GM21528 (cell line): ENCODE data around the gene SERAC1.
"Not testable (repeated sequence)": the region's sequence is repeated elsewhere in the genome, so short reads cannot be mapped to it uniquely, and the experiment has no call there.

ENCODE experiments used
- ATAC-seq: cut with Tn5 transposase; IDR thresholded peaks from one replicate; pipeline ENCODE4 v1.9.1; 2021; ENCODE audit warnings: mild to moderate bottlenecking, moderate library complexity; ENCODE audit not compliant: unreplicated experiment, low FRiP score

Gene SERAC1

GRCh38 chr6:158168040-158168289 lies at the start of gene SERAC1:
SERAC1 (minus strand) TSS chr6:158168262; CDS start chr6:158158363, 9,899 bp downstream.
- ATAC-seq = no peak

GRCh38 chr6:158213925-158214674 lies 46.0 kb upstream of the SERAC1 start:
- ATAC-seq = peak; percentile 66

GRCh38 chr6:158211273-158212055 lies 43.4 kb upstream of the SERAC1 start:
- no peak for ATAC-seq

GRCh38 chr6:158209582-158210333 lies 41.7 kb upstream of the SERAC1 start:
- not testable (repeated sequence) for ATAC-seq

- not testable (repeated sequence) for ATAC-seq
These were observed 40.4 kb upstream of the SERAC1 start for GRCh38 chr6:158208226-158209030.

- ATAC-seq = peak; percentile 89
These were observed 39.3 kb upstream of the SERAC1 start for GRCh38 chr6:158207422-158207788.

- ATAC-seq = no peak
These were observed 38.8 kb upstream of the SERAC1 start for GRCh38 chr6:158206740-158207421.

- ATAC-seq = no peak
These were observed 37.3 kb upstream of the SERAC1 start for GRCh38 chr6:158205169-158205944.

- ATAC-seq = no peak
These were observed 30.4 kb upstream of the SERAC1 start for GRCh38 chr6:158198461-158198860.

- ATAC-seq = no peak
These were observed 26.6 kb upstream of the SERAC1 start for GRCh38 chr6:158194487-158195280.

- no peak for ATAC-seq
These were observed 23.7 kb upstream of the SERAC1 start for GRCh38 chr6:158191761-158192160.

GRCh38 chr6:158191032-158191431 lies 23.0 kb upstream of the SERAC1 start:
- ATAC-seq = no peak

GRCh38 chr6:158188591-158188990 lies 20.5 kb upstream of the SERAC1 start:
- ATAC-seq = no peak

- ATAC-seq = no peak
These were observed 17.8 kb upstream of the SERAC1 start for GRCh38 chr6:158185729-158186456.

GRCh38 chr6:158184608-158185007 lies 16.5 kb upstream of the SERAC1 start:
- no peak for ATAC-seq

GRCh38 chr6:158183174-158183972 lies 15.3 kb upstream of the SERAC1 start:
- not testable (repeated sequence) for ATAC-seq

- ATAC-seq = not testable (repeated sequence)
These were observed 9.7 kb upstream of the SERAC1 start for GRCh38 chr6:158177712-158178111.
